PFSK-1 (cell line): ENCODE data around the gene FSCN2.

Experiments
- POLR2AphosphoS5 ChIP-seq: IDR thresholded peaks from 2 replicates; pipeline ENCODE4 v1.6.1; 2012; ENCODE audit warnings: low read depth, mild to moderate bottlenecking, control low read depth, low read length, moderate library complexity
- TAF1 ChIP-seq: IDR thresholded peaks from 2 replicates; pipeline ENCODE4 v1.6.1; 2012; ENCODE audit warnings: low read length, control low read depth, borderline replicate concordance; ENCODE audit not compliant: insufficient read depth
- TF ChIP-seq, protein P1 (sequence below), 2 experiments: IDR thresholded peaks; 2 replicates each; pipeline versions ENCODE4 v1.6.1 to v1.8.0; 2011 to 2012; ENCODE audit warnings: low read depth in 2 of 2, low read length in 2 of 2, control low read depth in 1 of 2, inconsistent platforms in 1 of 2, mild to moderate bottlenecking in 1 of 2, moderate library complexity in 1 of 2; ENCODE audit not compliant: insufficient read depth in 1 of 2

DNA sequence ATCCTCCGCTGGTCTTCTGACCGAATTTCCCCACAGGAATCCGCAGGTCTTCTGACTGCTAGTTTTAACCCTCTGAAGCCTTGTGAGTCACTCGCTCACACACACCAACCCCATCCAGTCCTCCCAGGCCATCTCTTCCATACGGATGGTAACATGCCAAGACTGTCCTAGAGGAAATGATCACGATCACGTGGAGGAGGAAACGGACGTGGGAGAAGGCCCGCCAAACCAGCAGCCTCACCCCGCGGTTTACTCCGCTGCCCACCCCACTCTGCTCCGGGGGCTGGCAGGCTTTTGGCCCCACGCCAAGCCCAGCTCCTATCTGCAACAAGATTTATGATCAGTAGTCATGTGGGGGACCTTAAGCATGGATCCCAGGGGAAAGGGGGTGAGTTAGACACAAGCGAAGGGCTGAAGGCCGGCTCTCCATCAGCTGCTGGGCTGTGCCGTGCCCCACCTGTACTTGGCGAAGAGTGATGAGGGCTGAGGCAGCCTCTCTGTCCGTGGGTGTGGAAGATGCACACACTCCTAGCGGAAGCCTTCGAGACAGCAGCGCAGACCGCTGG is 25.5 kb downstream of the FSCN2 start:
- TF ChIP-seq, protein P1, sequence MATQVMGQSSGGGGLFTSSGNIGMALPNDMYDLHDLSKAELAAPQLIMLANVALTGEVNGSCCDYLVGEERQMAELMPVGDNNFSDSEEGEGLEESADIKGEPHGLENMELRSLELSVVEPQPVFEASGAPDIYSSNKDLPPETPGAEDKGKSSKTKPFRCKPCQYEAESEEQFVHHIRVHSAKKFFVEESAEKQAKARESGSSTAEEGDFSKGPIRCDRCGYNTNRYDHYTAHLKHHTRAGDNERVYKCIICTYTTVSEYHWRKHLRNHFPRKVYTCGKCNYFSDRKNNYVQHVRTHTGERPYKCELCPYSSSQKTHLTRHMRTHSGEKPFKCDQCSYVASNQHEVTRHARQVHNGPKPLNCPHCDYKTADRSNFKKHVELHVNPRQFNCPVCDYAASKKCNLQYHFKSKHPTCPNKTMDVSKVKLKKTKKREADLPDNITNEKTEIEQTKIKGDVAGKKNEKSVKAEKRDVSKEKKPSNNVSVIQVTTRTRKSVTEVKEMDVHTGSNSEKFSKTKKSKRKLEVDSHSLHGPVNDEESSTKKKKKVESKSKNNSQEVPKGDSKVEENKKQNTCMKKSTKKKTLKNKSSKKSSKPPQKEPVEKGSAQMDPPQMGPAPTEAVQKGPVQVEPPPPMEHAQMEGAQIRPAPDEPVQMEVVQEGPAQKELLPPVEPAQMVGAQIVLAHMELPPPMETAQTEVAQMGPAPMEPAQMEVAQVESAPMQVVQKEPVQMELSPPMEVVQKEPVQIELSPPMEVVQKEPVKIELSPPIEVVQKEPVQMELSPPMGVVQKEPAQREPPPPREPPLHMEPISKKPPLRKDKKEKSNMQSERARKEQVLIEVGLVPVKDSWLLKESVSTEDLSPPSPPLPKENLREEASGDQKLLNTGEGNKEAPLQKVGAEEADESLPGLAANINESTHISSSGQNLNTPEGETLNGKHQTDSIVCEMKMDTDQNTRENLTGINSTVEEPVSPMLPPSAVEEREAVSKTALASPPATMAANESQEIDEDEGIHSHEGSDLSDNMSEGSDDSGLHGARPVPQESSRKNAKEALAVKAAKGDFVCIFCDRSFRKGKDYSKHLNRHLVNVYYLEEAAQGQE (IDR thresholded peaks at IDR 0.05; ENCODE audit: insufficient read depth in 1 of 2, low read depth in 2 of 2, low read length in 2 of 2) = peak in 1 of 2 experiments; percentile 51; a peak in 1 of 4 replicates
- TF ChIP-seq POLR2AphosphoS5 (no peak; the same call in none of the 2 replicates), TAF1 (peak; percentile 64; the same call in 1 of the 2 replicates)
